Measurements from ENCODE around the gene ROPN1.
"Not testable (repeated sequence)": the region's sequence is repeated elsewhere in the genome, so short reads cannot be mapped to it uniquely, and the experiment has no call there.

ROPN1 gene

GRCh38 chr3:124026516-124026915, 34.6 kb upstream of the ROPN1 start:
- no peaks in the 10 kb centered on the region for H3K9me3 ChIP-seq (replicated peaks; ENCODE audit: insufficient read depth, low read length)
- H3K36me3 ChIP-seq (replicated peaks; ENCODE audit: insufficient read depth, low read length) = no peaks in the 10 kb centered on the region
- no peak overlapping the region for H3K9ac ChIP-seq (ENCODE audit: low read length)

GRCh38 chr3:124023531-124023930, 31.6 kb upstream of the ROPN1 start:
- not testable (repeated sequence) for H3K36me3 ChIP-seq (replicated peaks; ENCODE audit: insufficient read depth, low read length)

More at GRCh38 chr3:124026516-124026915, 34.6 kb upstream of the ROPN1 start:
- Histone ChIP-seq H3K4me1 (ENCODE audit: low read length) (no peaks in the 10 kb centered on the region), H3K27ac (ENCODE audit: low read length) (no peak overlapping the region), H3K9me2 (replicated peaks; ENCODE audit: insufficient read depth, low read length) (no peaks in the 10 kb centered on the region), H4K20me1 (ENCODE audit: insufficient read depth, low read length) (no peaks in the 10 kb centered on the region), H3K4me3 (ENCODE audit: low read length) (no peak overlapping the region), H3K27me3 (replicated peaks; ENCODE audit: insufficient read depth, low read length) (no peaks in the 10 kb centered on the region; the same call in 1 of the 2 replicates), H3K79me2 (ENCODE audit: low read length) (no peaks in the 10 kb centered on the region), H2AFZ (ENCODE audit: low read length) (no peak overlapping the region), H3K4me2 (ENCODE audit: low read depth, low read length) (no peak overlapping the region), H3F3A (ENCODE audit: insufficient read depth, low read length) (no peaks in the 10 kb centered on the region)
- TF ChIP-seq EZH2 (optimal IDR thresholded peaks at IDR 0.05; ENCODE audit: low read depth, low read length) (no peak), CTCF (IDR thresholded peaks at IDR 0.05; ENCODE audit: low read length) (no peak), EZH2phosphoT487 (IDR thresholded peaks at IDR 0.05; ENCODE audit: low read length) (no peak)
- no peak for DNase-seq

GRCh38 chr3:124019291-124019690, 27.4 kb upstream of the ROPN1 start:
- Histone ChIP-seq H3K9ac (ENCODE audit: low read length) (no peak overlapping the region), H3K9me3 (replicated peaks; ENCODE audit: insufficient read depth, low read length) (no peaks in the 10 kb centered on the region), H2AFZ (ENCODE audit: low read length) (no peak overlapping the region), H3K36me3 (replicated peaks; ENCODE audit: insufficient read depth, low read length) (no peaks in the 10 kb centered on the region), H3K4me1 (ENCODE audit: low read length) (no peaks in the 10 kb centered on the region), H3F3A (ENCODE audit: insufficient read depth, low read length) (no peaks in the 10 kb centered on the region), H3K4me2 (ENCODE audit: low read depth, low read length) (no peak overlapping the region), H3K9me2 (replicated peaks; ENCODE audit: insufficient read depth, low read length) (no peaks in the 10 kb centered on the region), H3K27ac (ENCODE audit: low read length) (no peak overlapping the region), H3K79me2 (ENCODE audit: low read length) (no peaks in the 10 kb centered on the region), H3K27me3 (replicated peaks; ENCODE audit: insufficient read depth, low read length) (no peaks in the 10 kb centered on the region), H3K4me3 (ENCODE audit: low read length) (no peak overlapping the region), H4K20me1 (ENCODE audit: insufficient read depth, low read length) (no peaks in the 10 kb centered on the region)
- TF ChIP-seq CTCF (IDR thresholded peaks at IDR 0.05; ENCODE audit: low read length) = no peak
- no peak for TF ChIP-seq EZH2phosphoT487 (IDR thresholded peaks at IDR 0.05; ENCODE audit: low read length)
- no peak for TF ChIP-seq EZH2 (optimal IDR thresholded peaks at IDR 0.05; ENCODE audit: low read depth, low read length)
- no peak for DNase-seq

More at GRCh38 chr3:124023531-124023930, 31.6 kb upstream of the ROPN1 start:
- not testable (repeated sequence) for H3K9me3 ChIP-seq (replicated peaks; ENCODE audit: insufficient read depth, low read length); H3K9me2 ChIP-seq (replicated peaks; ENCODE audit: insufficient read depth, low read length); H2AFZ ChIP-seq (ENCODE audit: low read length); H3K4me2 ChIP-seq (ENCODE audit: low read depth, low read length); H3K9ac ChIP-seq (ENCODE audit: low read length); H3K4me1 ChIP-seq (ENCODE audit: low read length); H3F3A ChIP-seq (ENCODE audit: insufficient read depth, low read length); DNase-seq; H3K4me3 ChIP-seq (ENCODE audit: low read length); H3K27me3 ChIP-seq (replicated peaks; ENCODE audit: insufficient read depth, low read length); H4K20me1 ChIP-seq (ENCODE audit: insufficient read depth, low read length); H3K27ac ChIP-seq (ENCODE audit: low read length); H3K79me2 ChIP-seq (ENCODE audit: low read length)

- not testable (repeated sequence) for H3K4me2 ChIP-seq (ENCODE audit: low read depth, low read length); H3K9ac ChIP-seq (ENCODE audit: low read length); H3K79me2 ChIP-seq (ENCODE audit: low read length); H4K20me1 ChIP-seq (ENCODE audit: insufficient read depth, low read length); H3K36me3 ChIP-seq (replicated peaks; ENCODE audit: insufficient read depth, low read length); H3K27ac ChIP-seq (ENCODE audit: low read length); H2AFZ ChIP-seq (ENCODE audit: low read length); H3K4me3 ChIP-seq (ENCODE audit: low read length); H3K4me1 ChIP-seq (ENCODE audit: low read length); H3F3A ChIP-seq (ENCODE audit: insufficient read depth, low read length); H3K27me3 ChIP-seq (replicated peaks; ENCODE audit: insufficient read depth, low read length); DNase-seq; H3K9me2 ChIP-seq (replicated peaks; ENCODE audit: insufficient read depth, low read length); H3K9me3 ChIP-seq (replicated peaks; ENCODE audit: insufficient read depth, low read length)
Measured at GRCh38 chr3:124017502-124017901, 25.6 kb upstream of the ROPN1 start.
